Stomach (tissue), 9 donors: Measurements from ENCODE around the gene WDR20. TPM values are rescaled to one million over a fixed set of nuclear protein-coding genes. Genes with fewer than 3 reads are reported as not detected.
A peak's percentile ranks its signal among the peaks of the same experiment; 100 is the strongest.

Experiments used
- DNase-seq, 2 donors: peaks; one replicate each; pipeline versions ENCODE4 v3.0.0 to v3.0.0-alpha.2; 2013 to 2019
- H3K27ac ChIP-seq, 5 donors: fragments of 200-600 bp in 4 of 5; sonication (generic) in 4 of 5; one replicate each; pipeline ENCODE4 v1.5.1; 2013 to 2019; ENCODE audit warnings: mild to moderate bottlenecking in 1 of 5, moderate library complexity in 1 of 5
- H3K27me3 ChIP-seq, 3 donors: fragments of 200-600 bp; sonication (generic); one replicate each; pipeline ENCODE4 v1.5.1; 2017 to 2019; ENCODE audit warnings: mixed run types in 1 of 3
- H3K36me3 ChIP-seq, 4 donors: fragments of 200-600 bp; sonication (generic); 1 replicate in 3 of 4; 2 replicates in 1 of 4; pipeline ENCODE4 v1.5.1; 2016 to 2019
- H3K4me1 ChIP-seq, 4 donors: fragments of 200-600 bp; sonication (generic); one replicate each; pipeline ENCODE4 v1.5.1; 2016 to 2019
- H3K4me3 ChIP-seq, 4 donors: fragments of 200-600 bp; sonication (generic) in 3 of 4; one replicate each; pipeline ENCODE4 v1.5.1; 2016 to 2019; ENCODE audit warnings: mild to moderate bottlenecking in 1 of 4
- H3K9me3 ChIP-seq, 4 donors: fragments of 200-600 bp; sonication (generic); one replicate each; pipeline ENCODE4 v1.5.1; 2016 to 2019
- CTCF ChIP-seq, 7 experiments: fragments of 450-650 bp in 4 of 7; fragments of 200-600 bp in 3 of 7; sonication (generic) in 3 of 7; IDR thresholded peaks; one replicate each; pipeline ENCODE4 v1.5.1; 2016 to 2019; ENCODE audit warnings: antibody characterized with exemption in 7 of 7, control low read depth in 2 of 7, mild to moderate bottlenecking in 1 of 7
- EP300 ChIP-seq: sonication (generic); formaldehyde crosslinking; IDR thresholded peaks from one replicate; pipeline ENCODE4 v1.6.1; 2017; ENCODE audit warnings: antibody characterized with exemption
- POLR2A ChIP-seq, 4 donors: fragments of 450-650 bp; IDR thresholded peaks; one replicate each; pipeline ENCODE4 v1.6.1; 2016; ENCODE audit warnings: antibody characterized with exemption in 4 of 4, control low read depth in 2 of 4, mild to moderate bottlenecking in 1 of 4, moderate library complexity in 1 of 4
- POLR2AphosphoS5 ChIP-seq, 3 donors: sonication (generic); formaldehyde crosslinking; IDR thresholded peaks; one replicate each; pipeline ENCODE4 v1.6.1; 2016; ENCODE audit warnings: antibody characterized with exemption in 3 of 3
- WGBS, 5 donors: extraction: QIAGEN DNeasy Blood & Tissue Kit in 3 of 5; methylation state at CpG; one replicate each; pipeline versions ENCODE4 v1.1.5 to v1.1.7; 2013 to 2018; 5-methylcytosine and 5-hydroxymethylcytosine counted together
- intact Hi-C: fragments of 100-400 bp; cut with DNase I; formaldehyde crosslinking; loops from one replicate; pipeline ENCODE4 v1.15.1; 2023; ENCODE audit warnings: low total_unique reads
- polyA plus RNA-seq, 3 donors: library from polyadenylated mRNA; stranded (reverse); fragments of 200-250 nt; gene quantifications; one replicate each; pipeline ENCODE4 v1.2.3, GENCODE V29; 2013
- total RNA-seq, 5 donors: library from RNA; depleted of rRNA; stranded (reverse); fragments of >200 nt; gene quantifications; one replicate each; pipeline versions ENCODE4 v1.1.0 to v1.2.3, GENCODE V29; 2014 to 2016
- donor health status: healthy with polysubstance abuse.
- donor health status: Bipolar disorder and iron deficiency.
- donor health status: healthy.

The WDR20 gene
- total and polyA plus RNA-seq, 8 donors = 8.2 to 44.2 (median 14.5) TPM

DNA sequence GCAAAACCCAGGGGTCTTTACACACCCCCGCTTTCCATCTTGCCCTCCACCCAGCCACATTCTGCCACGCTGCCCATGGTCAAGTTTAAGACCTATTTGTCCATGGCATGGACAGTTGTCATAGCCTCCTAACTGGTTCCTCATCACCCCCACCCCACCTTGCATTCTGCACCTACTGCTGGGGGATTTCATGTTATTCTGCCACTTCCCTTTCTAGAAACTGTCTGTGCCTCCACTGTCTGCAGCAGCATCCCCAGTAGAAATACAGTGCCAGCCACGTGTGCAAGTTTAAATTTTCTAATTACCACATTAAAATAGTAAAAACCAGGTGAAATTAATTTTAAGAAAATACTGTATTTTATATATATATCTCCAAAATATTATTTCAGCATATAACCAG is 63.2 kb downstream of the WDR20 start:
- 87 to 93% (median 90%) methylated on average over 3 of the region's 3 CpGs for WGBS, 5 donors
- Histone ChIP-seq H3K27me3 (no peaks in the 10 kb centered on the region), H3K9me3 (no peaks in the 10 kb centered on the region), H3K4me1 (peaks cover 0 to 4% (median 2%) of the 10 kb centered on the region in 4 donors), H3K36me3 (peaks cover 13 to 86% (median 81%) of the 10 kb centered on the region in 4 donors), H3K4me3 (no peak overlapping the region), H3K27ac (no peak overlapping the region)
- intact Hi-C loops = no loop called here
- TF ChIP-seq POLR2A (IDR thresholded peaks at IDR 0.05) = no peak
- no peak for TF ChIP-seq EP300
- TF ChIP-seq POLR2AphosphoS5 (IDR thresholded peaks at IDR 0.05) = no peak
- no peak for TF ChIP-seq CTCF (IDR thresholded peaks at IDR 0.05)
- no peak for DNase-seq

GRCh38 chr14:102203382-102203781 is 63.7 kb downstream of the WDR20 start:
- H3K4me1 ChIP-seq = peaks cover 0 to 4% (median 2%) of the 10 kb centered on the region in 4 donors
- WGBS, 5 donors = 70 to 89% (median 86%) methylated on average over 6 of the region's 6 CpGs
- no peaks in the 10 kb centered on the region for H3K9me3 ChIP-seq
- peaks cover 17 to 86% (median 81%) of the 10 kb centered on the region in 4 donors for H3K36me3 ChIP-seq
- H3K4me3 ChIP-seq = no peak overlapping the region
- no peaks in the 10 kb centered on the region for H3K27me3 ChIP-seq
- intact Hi-C loops = no loop called here
- DNase-seq = no peak
- TF ChIP-seq POLR2A (IDR thresholded peaks at IDR 0.05) = no peak
- H3K27ac ChIP-seq = no peak overlapping the region

- H3K9me3 ChIP-seq = no peaks in the 10 kb centered on the region
Measured at GRCh38 chr14:102205560-102205959, 65.9 kb downstream of the WDR20 start.

GRCh38 chr14:102206918-102207317 is 67.2 kb downstream of the WDR20 start:
- peaks cover 0 to 4% (median under 1%) of the 10 kb centered on the region in 4 donors for H3K4me1 ChIP-seq
- H3K9me3 ChIP-seq = no peaks in the 10 kb centered on the region
- no peak for TF ChIP-seq POLR2AphosphoS5 (IDR thresholded peaks at IDR 0.05)
- no peak for TF ChIP-seq CTCF (IDR thresholded peaks at IDR 0.05)
- TF ChIP-seq POLR2A (IDR thresholded peaks at IDR 0.05) = no peak
- no peak for TF ChIP-seq EP300
- H3K27ac ChIP-seq = no peak overlapping the region
- DNase-seq = peak in 1 of 2 donors; percentile 24
- peaks cover 21 to 92% (median 87%) of the 10 kb centered on the region in 4 donors for H3K36me3 ChIP-seq
- no peak overlapping the region for H3K4me3 ChIP-seq
- intact Hi-C loops = no loop called here
- 70 to 82% (median 75%) methylated on average over 8 of the region's 8 CpGs for WGBS, 5 donors
- no peaks in the 10 kb centered on the region for H3K27me3 ChIP-seq

More at GRCh38 chr14:102205560-102205959, 65.9 kb downstream of the WDR20 start:
- Histone ChIP-seq H3K4me1 (peaks cover 0 to 4% (median 2%) of the 10 kb centered on the region in 4 donors), H3K27me3 (no peaks in the 10 kb centered on the region), H3K4me3 (no peak overlapping the region), H3K36me3 (peaks cover 21 to 89% (median 83%) of the 10 kb centered on the region in 4 donors), H3K27ac (no peak overlapping the region)
- WGBS, 5 donors = 69 to 85% (median 79%) methylated on average over 5 of the region's 5 CpGs
- intact Hi-C loops = no loop called here
- DNase-seq = no peak
- TF ChIP-seq POLR2AphosphoS5 (IDR thresholded peaks at IDR 0.05) (no peak), EP300 (no peak), POLR2A (IDR thresholded peaks at IDR 0.05) (no peak), CTCF (IDR thresholded peaks at IDR 0.05) (no peak)

- H3K27me3 ChIP-seq = no peaks in the 10 kb centered on the region
- no peaks in the 10 kb centered on the region for H3K9me3 ChIP-seq
- no peak for DNase-seq
- 89 to 97% (median 92%) methylated on average over 11 to 13 of the region's 13 CpGs for WGBS, 5 donors
- peaks cover 21 to 97% (median 91%) of the 10 kb centered on the region in 4 donors for H3K36me3 ChIP-seq
- H3K27ac ChIP-seq = no peak overlapping the region
- no peak for TF ChIP-seq EP300
- no peak for TF ChIP-seq POLR2AphosphoS5 (IDR thresholded peaks at IDR 0.05)
- no peak for TF ChIP-seq CTCF (IDR thresholded peaks at IDR 0.05)
- TF ChIP-seq POLR2A (IDR thresholded peaks at IDR 0.05) = no peak
- intact Hi-C loops = no loop called here
- H3K4me3 ChIP-seq = no peak overlapping the region
- H3K4me1 ChIP-seq = peaks cover 0 to 4% (median 0%) of the 10 kb centered on the region in 4 donors
Measured at GRCh38 chr14:102207831-102208365, 68.2 kb downstream of the WDR20 start.
